HepG2 (cell line): ENCODE results near the gene C12orf43. TPM values are rescaled to one million over a fixed set of nuclear protein-coding genes. Genes with fewer than 3 reads are reported as not detected.

ENCODE experiments used
- ELF1 ChIP-seq: sonication (generic); formaldehyde crosslinking; IDR thresholded peaks from 2 replicates; pipeline ENCODE4 v1.4.0; 2020; ENCODE audit warnings: missing genetic modification reagents
- ETV6 ChIP-seq: sonication (generic); formaldehyde crosslinking; conservative IDR thresholded peaks from 2 replicates; pipeline ENCODE4 v1.4.0; 2020; ENCODE audit warnings: missing genetic modification reagents
- FOXA3 ChIP-seq: IDR thresholded peaks from 2 replicates; pipeline ENCODE4 v1.6.1; 2016; ENCODE audit warnings: missing genetic modification reagents, missing compliant biosample characterization
- HBP1 ChIP-seq: IDR thresholded peaks from 2 replicates; pipeline ENCODE4 v1.6.1; 2016; ENCODE audit warnings: low read depth, control low read depth
- HDAC1 ChIP-seq: sonication (generic); formaldehyde crosslinking; IDR thresholded peaks from 2 replicates; pipeline ENCODE4 v1.5.1; 2020; ENCODE audit warnings: mild to moderate bottlenecking, missing genetic modification reagents
- JUNB ChIP-seq: sonication (generic); formaldehyde crosslinking; IDR thresholded peaks from 2 replicates; pipeline ENCODE4 v1.8.0; 2022; ENCODE audit warnings: missing genetic modification reagents, mild to moderate bottlenecking, borderline replicate concordance
- MED8 ChIP-seq: sonication (generic); formaldehyde crosslinking; IDR thresholded peaks from 2 replicates; pipeline ENCODE4 v1.8.1; 2023; ENCODE audit warnings: mild to moderate bottlenecking, missing genetic modification reagents; ENCODE audit not compliant: insufficient replicate concordance
- SNAPC4 ChIP-seq: sonication (generic); formaldehyde crosslinking; IDR thresholded peaks from 2 replicates; pipeline ENCODE4 v1.4.0; 2020; ENCODE audit warnings: mild to moderate bottlenecking, missing genetic modification reagents
- SOX13 ChIP-seq, 3 experiments: fragments of 450-650 bp in 1 of 3; sonication (generic) in 1 of 3; formaldehyde crosslinking in 1 of 3; IDR thresholded peaks in 2 of 3; conservative IDR thresholded peaks in 1 of 3; 2 replicates each; pipeline versions ENCODE4 v1.5.0 to v1.6.1; 2016 to 2020; ENCODE audit warnings: antibody characterized with exemption in 1 of 3, mild to moderate bottlenecking in 1 of 3, missing compliant biosample characterization in 1 of 3, missing genetic modification reagents in 1 of 3, moderate library complexity in 1 of 3
- YEATS2 ChIP-seq: sonication (generic); formaldehyde crosslinking; IDR thresholded peaks from 2 replicates; pipeline ENCODE4 v1.4.0; 2020; ENCODE audit warnings: missing genetic modification reagents, borderline replicate concordance
- YEATS4 ChIP-seq: sonication (generic); formaldehyde crosslinking; IDR thresholded peaks from 2 replicates; pipeline ENCODE4 v1.4.0; 2020; ENCODE audit warnings: missing genetic modification reagents, borderline replicate concordance
- ZKSCAN1 ChIP-seq: fragments of 150-350 bp; IDR thresholded peaks from 2 replicates; pipeline ENCODE4 v1.6.1; 2014; ENCODE audit warnings: low read length
- polyA plus RNA-seq, 8 experiments: library from polyadenylated mRNA; depleted of rRNA in 3 of 8; stranded (reverse) in 7 of 8; unstranded in 1 of 8; fragments of >200 nt; fragmentation: Illumina TruSeq in 4 of 8; extraction: Trizol in 4 of 8; gene quantifications; 2 replicates each; pipeline versions ENCODE4 v1.2.1 to v1.2.3, GENCODE V29; 2011 to 2016; ENCODE audit warnings: low read depth in 4 of 8, missing spikeins in 1 of 8, mixed read lengths in 1 of 8; ENCODE audit not compliant: insufficient read depth in 1 of 8
- total RNA-seq, 5 experiments: library from RNA; depleted of rRNA; stranded (reverse); fragments of >200 nt; fragmentation: Illumina TruSeq; extraction: Trizol; gene quantifications; 2 replicates each; pipeline ENCODE4 v1.2.3, GENCODE V29; 2016; ENCODE audit warnings: low read depth in 1 of 5
- TF ChIP-seq, protein P1 (sequence below): sonication (generic); formaldehyde crosslinking; IDR thresholded peaks from 2 replicates; pipeline ENCODE4 v1.5.1; 2020; ENCODE audit warnings: mild to moderate bottlenecking, missing genetic modification reagents, moderate library complexity
- TF ChIP-seq, protein P2 (sequence below): sonication (generic); formaldehyde crosslinking; IDR thresholded peaks from 2 replicates; pipeline ENCODE4 v1.4.0; 2020; ENCODE audit warnings: mild to moderate bottlenecking, missing genetic modification reagents

Gene C12orf43
- total and polyA plus RNA-seq, 2 of the 13 experiments (the other 11 are each of a cell fraction or from before 2014, with no cell fraction given), result 7.9 to 11.1 TPM

DNA sequence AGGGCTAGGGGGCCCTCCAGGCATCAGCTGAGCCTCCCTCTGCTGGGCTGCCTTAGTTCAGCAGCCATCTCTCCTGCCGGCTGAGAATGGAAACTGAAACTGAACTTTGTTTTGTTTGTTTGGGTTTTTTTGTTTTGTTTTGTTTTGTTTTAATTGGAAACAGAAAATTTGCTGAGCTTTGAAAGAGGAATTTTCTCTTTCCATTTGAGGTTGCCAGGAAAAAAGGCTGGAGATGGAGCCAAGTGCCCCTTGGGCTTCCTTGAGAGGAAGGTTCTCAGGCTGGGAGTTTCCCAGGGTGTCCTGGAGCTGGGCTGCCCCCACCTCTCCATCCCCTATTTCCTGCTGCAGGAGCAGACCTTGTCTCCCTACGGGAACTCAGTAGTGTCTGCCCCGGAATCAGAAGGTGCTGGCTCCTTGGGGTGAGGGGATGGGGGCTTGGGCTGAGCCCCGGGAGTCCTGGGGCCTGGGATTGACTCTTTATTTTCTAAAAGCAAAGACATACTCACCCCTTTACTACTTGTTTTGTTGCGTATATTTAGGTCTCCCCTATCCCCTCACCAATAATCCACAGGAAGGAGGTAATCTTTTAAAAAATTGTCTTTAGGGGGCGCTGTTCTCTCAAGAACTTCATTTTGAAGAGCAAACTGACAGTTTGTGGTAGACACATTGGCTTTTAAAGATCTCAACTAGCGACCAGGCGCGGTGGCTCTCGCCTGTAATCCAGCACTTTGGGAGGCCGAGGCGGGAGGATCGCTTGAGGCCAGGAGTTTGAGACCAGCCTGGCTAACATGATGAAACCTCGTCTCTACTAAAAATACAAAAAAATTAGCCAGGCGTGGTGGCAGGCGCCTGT is 44.1 kb upstream of the C12orf43 start (continued):
- no peak for TF ChIP-seq SOX13 (IDR thresholded peaks at IDR 0.05)
- TF ChIP-seq SOX13 (CRISPR knock-in tag; conservative IDR thresholded peaks at IDR 0.05 in 1 of 2, IDR thresholded peaks at IDR 0.05 in 1 of 2), result no peak
- TF ChIP-seq YEATS4, result peak; percentile 31; the same call in 1 of the 2 replicates
- no peak for TF ChIP-seq YEATS2 (CRISPR knock-in tag)
- no peak for TF ChIP-seq MED8 (CRISPR knock-in tag)
- peak; percentile 23; the same call in 1 of the 2 replicates for TF ChIP-seq ELF1 (CRISPR knock-in tag)
- no peak for TF ChIP-seq SNAPC4 (CRISPR knock-in tag)
- no peak for TF ChIP-seq JUNB (CRISPR knock-in tag)
- TF ChIP-seq HBP1 (CRISPR knock-in tag), result no peak
- no peak for TF ChIP-seq FOXA3 (CRISPR knock-in tag)
- TF ChIP-seq, protein P1, sequence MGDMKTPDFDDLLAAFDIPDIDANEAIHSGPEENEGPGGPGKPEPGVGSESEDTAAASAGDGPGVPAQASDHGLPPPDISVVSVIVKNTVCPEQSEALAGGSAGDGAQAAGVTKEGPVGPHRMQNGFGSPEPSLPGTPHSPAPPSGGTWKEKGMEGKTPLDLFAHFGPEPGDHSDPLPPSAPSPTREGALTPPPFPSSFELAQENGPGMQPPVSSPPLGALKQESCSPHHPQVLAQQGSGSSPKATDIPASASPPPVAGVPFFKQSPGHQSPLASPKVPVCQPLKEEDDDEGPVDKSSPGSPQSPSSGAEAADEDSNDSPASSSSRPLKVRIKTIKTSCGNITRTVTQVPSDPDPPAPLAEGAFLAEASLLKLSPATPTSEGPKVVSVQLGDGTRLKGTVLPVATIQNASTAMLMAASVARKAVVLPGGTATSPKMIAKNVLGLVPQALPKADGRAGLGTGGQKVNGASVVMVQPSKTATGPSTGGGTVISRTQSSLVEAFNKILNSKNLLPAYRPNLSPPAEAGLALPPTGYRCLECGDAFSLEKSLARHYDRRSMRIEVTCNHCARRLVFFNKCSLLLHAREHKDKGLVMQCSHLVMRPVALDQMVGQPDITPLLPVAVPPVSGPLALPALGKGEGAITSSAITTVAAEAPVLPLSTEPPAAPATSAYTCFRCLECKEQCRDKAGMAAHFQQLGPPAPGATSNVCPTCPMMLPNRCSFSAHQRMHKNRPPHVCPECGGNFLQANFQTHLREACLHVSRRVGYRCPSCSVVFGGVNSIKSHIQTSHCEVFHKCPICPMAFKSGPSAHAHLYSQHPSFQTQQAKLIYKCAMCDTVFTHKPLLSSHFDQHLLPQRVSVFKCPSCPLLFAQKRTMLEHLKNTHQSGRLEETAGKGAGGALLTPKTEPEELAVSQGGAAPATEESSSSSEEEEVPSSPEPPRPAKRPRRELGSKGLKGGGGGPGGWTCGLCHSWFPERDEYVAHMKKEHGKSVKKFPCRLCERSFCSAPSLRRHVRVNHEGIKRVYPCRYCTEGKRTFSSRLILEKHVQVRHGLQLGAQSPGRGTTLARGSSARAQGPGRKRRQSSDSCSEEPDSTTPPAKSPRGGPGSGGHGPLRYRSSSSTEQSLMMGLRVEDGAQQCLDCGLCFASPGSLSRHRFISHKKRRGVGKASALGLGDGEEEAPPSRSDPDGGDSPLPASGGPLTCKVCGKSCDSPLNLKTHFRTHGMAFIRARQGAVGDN (CRISPR knock-in tag), result peak; percentile 38
- no peak for TF ChIP-seq HDAC1 (CRISPR knock-in tag)
- no peak for TF ChIP-seq ZKSCAN1
- TF ChIP-seq, protein P2, sequence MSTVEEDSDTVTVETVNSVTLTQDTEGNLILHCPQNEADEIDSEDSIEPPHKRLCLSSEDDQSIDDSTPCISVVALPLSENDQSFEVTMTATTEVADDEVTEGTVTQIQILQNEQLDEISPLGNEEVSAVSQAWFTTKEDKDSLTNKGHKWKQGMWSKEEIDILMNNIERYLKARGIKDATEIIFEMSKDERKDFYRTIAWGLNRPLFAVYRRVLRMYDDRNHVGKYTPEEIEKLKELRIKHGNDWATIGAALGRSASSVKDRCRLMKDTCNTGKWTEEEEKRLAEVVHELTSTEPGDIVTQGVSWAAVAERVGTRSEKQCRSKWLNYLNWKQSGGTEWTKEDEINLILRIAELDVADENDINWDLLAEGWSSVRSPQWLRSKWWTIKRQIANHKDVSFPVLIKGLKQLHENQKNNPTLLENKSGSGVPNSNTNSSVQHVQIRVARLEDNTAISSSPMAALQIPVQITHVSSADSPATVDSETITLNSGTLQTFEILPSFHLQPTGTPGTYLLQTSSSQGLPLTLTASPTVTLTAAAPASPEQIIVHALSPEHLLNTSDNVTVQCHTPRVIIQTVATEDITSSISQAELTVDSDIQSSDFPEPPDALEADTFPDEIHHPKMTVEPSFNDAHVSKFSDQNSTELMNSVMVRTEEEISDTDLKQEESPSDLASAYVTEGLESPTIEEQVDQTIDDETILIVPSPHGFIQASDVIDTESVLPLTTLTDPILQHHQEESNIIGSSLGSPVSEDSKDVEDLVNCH (CRISPR knock-in tag), result no peak
- no peak for TF ChIP-seq ETV6 (CRISPR knock-in tag)
